ENCODE results near the gene EGFLAM. TPM values are rescaled to one million over a fixed set of nuclear protein-coding genes. Genes with fewer than 3 reads are reported as not detected.

Gene EGFLAM
- polyA plus RNA-seq, 1 donor from 2014 or later, result not detected

- no peaks in the 10 kb centered on the region for H3F3A ChIP-seq (ENCODE audit: insufficient read depth, low read length, poor library complexity, severe bottlenecking)
- no peaks in the 10 kb centered on the region for H4K20me1 ChIP-seq (ENCODE audit: insufficient read depth)
- no peak overlapping the region for H3K4me3 ChIP-seq (ENCODE audit: low read length)
- no peaks in the 10 kb centered on the region for H3K79me2 ChIP-seq (replicated peaks; ENCODE audit: insufficient read depth, low read length)
- H3K4me2 ChIP-seq (ENCODE audit: low read length), result no peak overlapping the region
- H3K36me3 ChIP-seq (ENCODE audit: insufficient read depth, low read length), result no peaks in the 10 kb centered on the region
- no peak overlapping the region for H2AFZ ChIP-seq (ENCODE audit: low read depth, low read length)
- H3K27ac ChIP-seq (ENCODE audit: low read length), result no peak overlapping the region
- H3K9ac ChIP-seq (ENCODE audit: low read length), result no peak overlapping the region
- H3K9me2 ChIP-seq (ENCODE audit: insufficient read depth, low read length), result no peaks in the 10 kb centered on the region
- H3K9me3 ChIP-seq (ENCODE audit: low read length), result no peaks in the 10 kb centered on the region
- no peaks in the 10 kb centered on the region for H3K27me3 ChIP-seq (ENCODE audit: insufficient read depth, low read depth, low read length)
- TF ChIP-seq TAF1 (IDR thresholded peaks at IDR 0.05; ENCODE audit: low read depth) (no peak), REST (IDR thresholded peaks at IDR 0.05; ENCODE audit: borderline replicate concordance) (no peak), MXI1 (conservative IDR thresholded peaks at IDR 0.05; ENCODE audit: poor library complexity, severe bottlenecking) (no peak), EP300 (conservative IDR thresholded peaks at IDR 0.05; ENCODE audit: poor library complexity, severe bottlenecking) (no peak), SMC3 (conservative IDR thresholded peaks at IDR 0.05; ENCODE audit: poor library complexity) (no peak), CTCF (IDR thresholded peaks at IDR 0.05; ENCODE audit: poor library complexity, severe bottlenecking) (no peak), EZH2 (IDR thresholded peaks at IDR 0.05; ENCODE audit: borderline replicate concordance, insufficient read depth, low read length, poor library complexity, severe bottlenecking) (no peak), POLR2AphosphoS5 (IDR thresholded peaks at IDR 0.05) (no peak), RAD21 (conservative IDR thresholded peaks at IDR 0.05) (no peak)
Measured at GRCh38 chr5:38212307-38212706, 46.1 kb upstream of the EGFLAM start.

- Histone ChIP-seq H3K4me2 (ENCODE audit: low read length) (no peak overlapping the region), H3K9me2 (ENCODE audit: insufficient read depth, low read length) (no peaks in the 10 kb centered on the region), H3K27me3 (ENCODE audit: insufficient read depth, low read depth, low read length) (no peaks in the 10 kb centered on the region), H4K20me1 (ENCODE audit: insufficient read depth) (no peaks in the 10 kb centered on the region), H3K9me3 (ENCODE audit: low read length) (no peaks in the 10 kb centered on the region), H3K4me3 (ENCODE audit: low read length) (no peak overlapping the region), H3K36me3 (ENCODE audit: insufficient read depth, low read length) (no peaks in the 10 kb centered on the region), H3F3A (ENCODE audit: insufficient read depth, low read length, poor library complexity, severe bottlenecking) (no peaks in the 10 kb centered on the region), H3K9ac (ENCODE audit: low read length) (no peak overlapping the region), H3K79me2 (replicated peaks; ENCODE audit: insufficient read depth, low read length) (no peaks in the 10 kb centered on the region), H2AFZ (ENCODE audit: low read depth, low read length) (no peak overlapping the region), H3K27ac (ENCODE audit: low read length) (no peak overlapping the region)
- no peak for TF ChIP-seq RAD21 (conservative IDR thresholded peaks at IDR 0.05)
- TF ChIP-seq SMC3 (conservative IDR thresholded peaks at IDR 0.05; ENCODE audit: poor library complexity), result no peak
- no peak for TF ChIP-seq EZH2 (IDR thresholded peaks at IDR 0.05; ENCODE audit: borderline replicate concordance, insufficient read depth, low read length, poor library complexity, severe bottlenecking)
- TF ChIP-seq REST (IDR thresholded peaks at IDR 0.05; ENCODE audit: borderline replicate concordance), result no peak
- no peak for TF ChIP-seq MXI1 (conservative IDR thresholded peaks at IDR 0.05; ENCODE audit: poor library complexity, severe bottlenecking)
- no peak for TF ChIP-seq EP300 (conservative IDR thresholded peaks at IDR 0.05; ENCODE audit: poor library complexity, severe bottlenecking)
- TF ChIP-seq CTCF (IDR thresholded peaks at IDR 0.05; ENCODE audit: poor library complexity, severe bottlenecking), result no peak
- TF ChIP-seq POLR2AphosphoS5 (IDR thresholded peaks at IDR 0.05), result no peak
- no peak for TF ChIP-seq TAF1 (IDR thresholded peaks at IDR 0.05; ENCODE audit: low read depth)
Measured at GRCh38 chr5:38226091-38226490, 32.3 kb upstream of the EGFLAM start.

Measured in neural cell (in vitro differentiated cells).